ENCODE measurements around the gene ANGPTL2. TPM values are rescaled to one million over a fixed set of nuclear protein-coding genes. Genes with fewer than 3 reads are reported as not detected.
A peak's percentile ranks its signal among the peaks of the same experiment; 100 is the strongest.

The ANGPTL2 gene
- total and polyA plus RNA-seq, 4 experiments from 2014 or later = not detected

GRCh38 chr9:127119320-127119709 lies 3.1 kb downstream of the ANGPTL2 start:
- ChIA-PET POLR2A (ENCODE audit: partially characterized antibody) (no interaction called here), CTCF (ENCODE audit: partially characterized antibody) (no interaction called here)
- H3K4me1 Mint-ChIP-seq = peaks cover 6 to 20% (median 12%) of the 10 kb centered on the region in 4 donors
- H3K36me3 Mint-ChIP-seq = peaks cover 0 to 8% of the 10 kb centered on the region in 2 donors
- H3K9me3 Mint-ChIP-seq = no peaks in the 10 kb centered on the region
- H3K27ac Mint-ChIP-seq = no peak overlapping the region
- Histone ChIP-seq H3K4me1 (ENCODE audit: insufficient read depth, low read length) (peaks cover 18% of the 10 kb centered on the region), H3K9me3 (ENCODE audit: control insufficient read depth in 1 of 2, low read length in 2 of 2) (no peaks in the 10 kb centered on the region), H3K4me3 (ENCODE audit: low read length in 2 of 2) (no peak overlapping the region), H3K27me3 (ENCODE audit: insufficient read depth, low read length) (no peaks in the 10 kb centered on the region), H3K27ac (ENCODE audit: low read depth, low read length) (no peak overlapping the region), H3K36me3 (ENCODE audit: insufficient read depth, low read length) (no peaks in the 10 kb centered on the region)
- H3K4me3 Mint-ChIP-seq = no peak overlapping the region
- peaks cover 8 to 15% of the 10 kb centered on the region in 2 donors for H3K27me3 Mint-ChIP-seq
- intact Hi-C loops (cut with micrococcal nuclease) = no loop called here
- DNase-seq = no peak

GRCh38 chr9:127118597-127119319 lies 3.7 kb downstream of the ANGPTL2 start:
- no peak for DNase-seq
- peaks cover 18% of the 10 kb centered on the region for H3K4me1 ChIP-seq (ENCODE audit: insufficient read depth, low read length)
- H3K4me1 Mint-ChIP-seq = peaks cover 6 to 20% (median 12%) of the 10 kb centered on the region in 4 donors
- H3K4me3 Mint-ChIP-seq = peak overlapping the region in 1 of 8 donors; percentile 23
- no peaks in the 10 kb centered on the region for H3K36me3 ChIP-seq (ENCODE audit: insufficient read depth, low read length)
- peaks cover 8 to 15% of the 10 kb centered on the region in 2 donors for H3K27me3 Mint-ChIP-seq
- no peaks in the 10 kb centered on the region for H3K9me3 ChIP-seq (ENCODE audit: control insufficient read depth in 1 of 2, low read length in 2 of 2)
- CTCF ChIA-PET (ENCODE audit: partially characterized antibody) = no interaction called here
- no peak overlapping the region for H3K27ac ChIP-seq (ENCODE audit: low read depth, low read length)
- no peak overlapping the region for H3K4me3 ChIP-seq (ENCODE audit: low read length in 2 of 2)
- H3K27me3 ChIP-seq (ENCODE audit: insufficient read depth, low read length) = no peaks in the 10 kb centered on the region
- intact Hi-C loops (cut with micrococcal nuclease) = no loop called here
- no peak overlapping the region for H3K27ac Mint-ChIP-seq
- H3K36me3 Mint-ChIP-seq = peaks cover 0 to 8% of the 10 kb centered on the region in 2 donors
- POLR2A ChIA-PET (ENCODE audit: partially characterized antibody) = no interaction called here
- H3K9me3 Mint-ChIP-seq = no peaks in the 10 kb centered on the region

- Mint-ChIP-seq H3K36me3 (peaks cover 0 to 8% of the 10 kb centered on the region in 2 donors), H3K4me3 (no peak overlapping the region), H3K27me3 (peaks cover 8 to 12% of the 10 kb centered on the region in 2 donors), H3K9me3 (no peaks in the 10 kb centered on the region), H3K27ac (no peak overlapping the region), H3K4me1 (peaks cover 6 to 20% (median 12%) of the 10 kb centered on the region in 4 donors)
- H3K27ac ChIP-seq (ENCODE audit: low read depth, low read length) = no peak overlapping the region
- POLR2A ChIA-PET (ENCODE audit: partially characterized antibody) = no interaction called here
- H3K4me3 ChIP-seq (ENCODE audit: low read length in 2 of 2) = no peak overlapping the region
- intact Hi-C loops (cut with micrococcal nuclease) = no loop called here
- peaks cover 18% of the 10 kb centered on the region for H3K4me1 ChIP-seq (ENCODE audit: insufficient read depth, low read length)
- no peaks in the 10 kb centered on the region for H3K27me3 ChIP-seq (ENCODE audit: insufficient read depth, low read length)
- H3K9me3 ChIP-seq (ENCODE audit: control insufficient read depth in 1 of 2, low read length in 2 of 2) = no peaks in the 10 kb centered on the region
- H3K36me3 ChIP-seq (ENCODE audit: insufficient read depth, low read length) = no peaks in the 10 kb centered on the region
- CTCF ChIA-PET (ENCODE audit: partially characterized antibody) = interaction anchor here (1.6 kb wide), 1 partner anchor 153 kb away, joined by 5 read pairs; no protein-coding TSS in a partner anchor
- DNase-seq = no peak
Measured at GRCh38 chr9:127117801-127118200, 4.6 kb downstream of the ANGPTL2 start.

- H3K27ac Mint-ChIP-seq = peak overlapping the region in 4 of 7 donors; percentile 1 to 49 (median 20)
- peak overlapping the region in 1 of 8 donors; percentile 36 for H3K4me3 Mint-ChIP-seq
- H3K36me3 Mint-ChIP-seq = peaks cover 0 to 8% of the 10 kb centered on the region in 2 donors
- Histone ChIP-seq H3K36me3 (ENCODE audit: insufficient read depth, low read length) (no peaks in the 10 kb centered on the region), H3K27me3 (ENCODE audit: insufficient read depth, low read length) (no peaks in the 10 kb centered on the region), H3K4me3 (ENCODE audit: low read length in 2 of 2) (no peak overlapping the region), H3K4me1 (ENCODE audit: insufficient read depth, low read length) (peaks cover 12% of the 10 kb centered on the region), H3K9me3 (ENCODE audit: control insufficient read depth in 1 of 2, low read length in 2 of 2) (no peaks in the 10 kb centered on the region), H3K27ac (ENCODE audit: low read depth, low read length) (no peak overlapping the region)
- no peak for DNase-seq
- peaks cover 6 to 20% (median 12%) of the 10 kb centered on the region in 4 donors for H3K4me1 Mint-ChIP-seq
- intact Hi-C loops (cut with micrococcal nuclease) = no loop called here
- ChIA-PET CTCF (ENCODE audit: partially characterized antibody) (interaction anchor here (0.8 to 1.6 kb wide), 2 partner anchors 9 to 152 kb away, joined by 3 to 5 read pairs; no protein-coding TSS in a partner anchor), POLR2A (ENCODE audit: partially characterized antibody) (no interaction called here)
- H3K9me3 Mint-ChIP-seq = no peaks in the 10 kb centered on the region
- H3K27me3 Mint-ChIP-seq = peaks cover 8 to 10% of the 10 kb centered on the region in 2 donors
Measured at GRCh38 chr9:127116957-127117356, 5.5 kb downstream of the ANGPTL2 start.

- no peaks in the 10 kb centered on the region for H3K36me3 ChIP-seq (ENCODE audit: insufficient read depth, low read length)
- CTCF ChIA-PET (ENCODE audit: partially characterized antibody) = interaction anchor here (0.8 kb wide), 1 partner anchor 8 kb away, joined by 3 read pairs; no protein-coding TSS in a partner anchor
- POLR2A ChIA-PET (ENCODE audit: partially characterized antibody) = no interaction called here
- Mint-ChIP-seq H3K36me3 (peaks cover 0 to 8% of the 10 kb centered on the region in 2 donors), H3K4me1 (peaks cover 6 to 20% (median 12%) of the 10 kb centered on the region in 4 donors), H3K9me3 (no peaks in the 10 kb centered on the region), H3K27ac (peak overlapping the region in 2 of 7 donors; percentile 57 to 83), H3K4me3 (peak overlapping the region in 3 of 8 donors; percentile 11 to 56 (median 51)), H3K27me3 (peaks cover 3 to 6% of the 10 kb centered on the region in 2 donors)
- intact Hi-C loops (cut with micrococcal nuclease) = no loop called here
- no peak overlapping the region for H3K27ac ChIP-seq (ENCODE audit: low read depth, low read length)
- H3K9me3 ChIP-seq (ENCODE audit: control insufficient read depth in 1 of 2, low read length in 2 of 2) = no peaks in the 10 kb centered on the region
- H3K4me1 ChIP-seq (ENCODE audit: insufficient read depth, low read length) = peaks cover 12% of the 10 kb centered on the region
- DNase-seq = no peak
- H3K27me3 ChIP-seq (ENCODE audit: insufficient read depth, low read length) = no peaks in the 10 kb centered on the region
- no peak overlapping the region for H3K4me3 ChIP-seq (ENCODE audit: low read length in 2 of 2)
Measured at GRCh38 chr9:127116088-127116726, 6.2 kb downstream of the ANGPTL2 start.

- intact Hi-C loops (cut with micrococcal nuclease) = no loop called here
- no peaks in the 10 kb centered on the region for H3K9me3 Mint-ChIP-seq
- Histone ChIP-seq H3K36me3 (ENCODE audit: insufficient read depth, low read length) (no peaks in the 10 kb centered on the region), H3K4me1 (ENCODE audit: insufficient read depth, low read length) (peaks cover 12% of the 10 kb centered on the region), H3K27me3 (ENCODE audit: insufficient read depth, low read length) (no peaks in the 10 kb centered on the region), H3K27ac (ENCODE audit: low read depth, low read length) (no peak overlapping the region), H3K4me3 (ENCODE audit: low read length in 2 of 2) (no peak overlapping the region), H3K9me3 (ENCODE audit: control insufficient read depth in 1 of 2, low read length in 2 of 2) (no peaks in the 10 kb centered on the region)
- ChIA-PET POLR2A (ENCODE audit: partially characterized antibody) (no interaction called here), CTCF (ENCODE audit: partially characterized antibody) (no interaction called here)
- no peak overlapping the region for H3K4me3 Mint-ChIP-seq
- H3K4me1 Mint-ChIP-seq = peaks cover 6 to 20% (median 12%) of the 10 kb centered on the region in 4 donors
- peaks cover 0 to 8% of the 10 kb centered on the region in 2 donors for H3K36me3 Mint-ChIP-seq
- H3K27me3 Mint-ChIP-seq = no peaks in the 10 kb centered on the region
- H3K27ac Mint-ChIP-seq = no peak overlapping the region
- no peak for DNase-seq
Measured at GRCh38 chr9:127114606-127115005, 7.8 kb downstream of the ANGPTL2 start.

GRCh38 chr9:127113191-127113972 lies 9.1 kb downstream of the ANGPTL2 start:
- H3K4me3 Mint-ChIP-seq = no peak overlapping the region
- DNase-seq = no peak
- ChIA-PET CTCF (ENCODE audit: partially characterized antibody) (no interaction called here), POLR2A (ENCODE audit: partially characterized antibody) (no interaction called here)
- Histone ChIP-seq H3K9me3 (ENCODE audit: control insufficient read depth in 1 of 2, low read length in 2 of 2) (no peaks in the 10 kb centered on the region), H3K27ac (ENCODE audit: low read depth, low read length) (no peak overlapping the region), H3K36me3 (ENCODE audit: insufficient read depth, low read length) (no peaks in the 10 kb centered on the region), H3K4me1 (ENCODE audit: insufficient read depth, low read length) (peaks cover 12% of the 10 kb centered on the region), H3K27me3 (ENCODE audit: insufficient read depth, low read length) (no peaks in the 10 kb centered on the region), H3K4me3 (ENCODE audit: low read length in 2 of 2) (no peak overlapping the region)
- no peaks in the 10 kb centered on the region for H3K36me3 Mint-ChIP-seq
- H3K27me3 Mint-ChIP-seq = no peaks in the 10 kb centered on the region
- intact Hi-C loops (cut with micrococcal nuclease) = no loop called here
- no peak overlapping the region for H3K27ac Mint-ChIP-seq
- peaks cover 6 to 20% (median 12%) of the 10 kb centered on the region in 4 donors for H3K4me1 Mint-ChIP-seq
- no peaks in the 10 kb centered on the region for H3K9me3 Mint-ChIP-seq
